OCI-LY3 (cell line): ENCODE data around the gene FBXO11.
"Not testable (repeated sequence)": the region's sequence is repeated elsewhere in the genome, so short reads cannot be mapped to it uniquely, and the experiment has no call there.

ENCODE experiments used
- H2AFZ ChIP-seq: fragments of 200-600, 300-600 bp; shearing (Covaris generic); 2 replicates; pipeline ENCODE4 v1.6.0; 2014; ENCODE audit warnings: antibody characterized with exemption, low read depth, low read length
- H3K27ac ChIP-seq: fragments of 200-600, 300-600 bp; sonication (generic); 2 replicates; pipeline ENCODE4 v1.5.1; 2014; ENCODE audit warnings: mild to moderate bottlenecking, low read length, moderate library complexity, mixed read lengths
- H3K27me3 ChIP-seq: fragments of 200-600, 300-600 bp; sonication (generic); 2 replicates; pipeline ENCODE4 v1.6.1; 2014; ENCODE audit warnings: low read depth, low read length, mixed read lengths
- H3K36me3 ChIP-seq: fragments of 200-600, 300-600 bp; sonication (generic); replicated peaks from 2 replicates; pipeline ENCODE3; 2014; ENCODE audit warnings: low read depth, low read length, mixed read lengths
- H3K4me1 ChIP-seq: fragments of 300-600, 200-600 bp; sonication (generic); 2 replicates; pipeline ENCODE4 v1.6.1; 2014; ENCODE audit warnings: low read length, mixed read lengths
- H3K4me2 ChIP-seq: fragments of 200-600, 300-600 bp; sonication (generic); 2 replicates; pipeline ENCODE4 v1.6.1; 2014; ENCODE audit warnings: low read length, mixed read lengths
- H3K4me3 ChIP-seq: fragments of 300-600, 200-600 bp; sonication (generic); 2 replicates; pipeline ENCODE4 v1.5.1; 2014; ENCODE audit warnings: antibody characterized with exemption, mild to moderate bottlenecking, low read length, moderate library complexity
- H3K79me2 ChIP-seq: fragments of 300-600, 200-600 bp; shearing (Covaris generic); 2 replicates; pipeline ENCODE4 v1.6.1; 2014; ENCODE audit warnings: mild to moderate bottlenecking, low read length, mixed read lengths
- H3K9ac ChIP-seq: fragments of 300-600, 200-600 bp; shearing (Covaris generic); 2 replicates; pipeline ENCODE4 v1.6.0; 2014; ENCODE audit warnings: mild to moderate bottlenecking, low read length, moderate library complexity
- H3K9me3 ChIP-seq: fragments of 200-600, 300-600 bp; shearing (Covaris generic); 2 replicates; pipeline ENCODE4 v1.6.1; 2014; ENCODE audit warnings: low read length, mixed read lengths; ENCODE audit not compliant: insufficient read depth
- H4K20me1 ChIP-seq: fragments of 200-600, 300-600 bp; sonication (generic); 2 replicates; pipeline ENCODE4 v1.6.1; 2016; ENCODE audit warnings: low read length, mixed read lengths; ENCODE audit not compliant: insufficient read depth
- EZH2phosphoT487 ChIP-seq: fragments of 200-600 bp; shearing (Covaris generic); IDR thresholded peaks from 2 replicates; pipeline ENCODE4 v1.6.1; 2018; ENCODE audit warnings: antibody characterized with exemption, mixed run types, low read depth
- TF ChIP-seq, protein P1 (sequence below): fragments of 200-600, 300-600 bp; sonication (generic); IDR thresholded peaks from 2 replicates; pipeline ENCODE4 v1.5.1; 2014; ENCODE audit warnings: antibody characterized with exemption, low read length, low read depth

FBXO11 gene

DNA sequence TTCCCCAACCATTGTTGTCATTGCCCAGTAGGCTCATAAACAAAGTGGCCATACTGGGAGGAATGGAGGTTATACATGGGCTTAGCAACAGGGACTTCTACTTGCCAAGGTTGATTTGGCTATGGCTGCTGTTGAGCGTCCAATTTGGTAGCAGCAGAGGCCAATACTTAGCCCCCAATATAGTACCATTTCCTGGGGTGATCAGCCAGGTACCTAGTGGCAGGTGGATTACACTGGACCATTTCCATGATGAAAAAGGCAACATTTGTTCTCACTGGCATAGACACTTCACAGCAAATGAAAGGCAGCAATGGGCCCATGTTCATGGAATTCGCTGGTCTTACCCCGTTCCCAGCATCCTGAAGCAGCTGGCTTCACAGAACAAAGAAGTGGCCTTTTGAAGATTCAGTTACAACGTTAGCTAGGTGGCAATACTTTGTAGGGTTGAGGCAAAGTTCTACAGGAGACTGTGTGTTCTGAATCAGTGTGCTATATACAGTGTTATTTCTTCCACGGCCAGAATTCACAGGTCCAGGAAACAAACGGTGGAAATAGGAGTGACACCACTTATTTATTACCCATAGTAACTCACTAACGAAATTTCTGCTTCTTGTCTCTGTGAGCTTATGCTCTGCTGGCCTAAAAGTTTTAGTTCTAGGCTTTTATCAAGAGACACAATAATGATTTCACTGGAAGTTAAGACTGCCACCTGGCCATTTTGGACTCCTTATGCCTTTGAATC, 37.5 kb downstream of the FBXO11 start:
- H3K9me3 ChIP-seq: no peaks in the 10 kb centered on the region
- no peaks in the 10 kb centered on the region for H3K4me1 ChIP-seq
- no peak overlapping the region for H3K4me2 ChIP-seq
- TF ChIP-seq EZH2phosphoT487: no peak
- TF ChIP-seq, protein P1, sequence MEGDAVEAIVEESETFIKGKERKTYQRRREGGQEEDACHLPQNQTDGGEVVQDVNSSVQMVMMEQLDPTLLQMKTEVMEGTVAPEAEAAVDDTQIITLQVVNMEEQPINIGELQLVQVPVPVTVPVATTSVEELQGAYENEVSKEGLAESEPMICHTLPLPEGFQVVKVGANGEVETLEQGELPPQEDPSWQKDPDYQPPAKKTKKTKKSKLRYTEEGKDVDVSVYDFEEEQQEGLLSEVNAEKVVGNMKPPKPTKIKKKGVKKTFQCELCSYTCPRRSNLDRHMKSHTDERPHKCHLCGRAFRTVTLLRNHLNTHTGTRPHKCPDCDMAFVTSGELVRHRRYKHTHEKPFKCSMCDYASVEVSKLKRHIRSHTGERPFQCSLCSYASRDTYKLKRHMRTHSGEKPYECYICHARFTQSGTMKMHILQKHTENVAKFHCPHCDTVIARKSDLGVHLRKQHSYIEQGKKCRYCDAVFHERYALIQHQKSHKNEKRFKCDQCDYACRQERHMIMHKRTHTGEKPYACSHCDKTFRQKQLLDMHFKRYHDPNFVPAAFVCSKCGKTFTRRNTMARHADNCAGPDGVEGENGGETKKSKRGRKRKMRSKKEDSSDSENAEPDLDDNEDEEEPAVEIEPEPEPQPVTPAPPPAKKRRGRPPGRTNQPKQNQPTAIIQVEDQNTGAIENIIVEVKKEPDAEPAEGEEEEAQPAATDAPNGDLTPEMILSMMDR: no peak
- no peak overlapping the region for H3K4me3 ChIP-seq
- H3K79me2 ChIP-seq: peaks cover 94% of the 10 kb centered on the region
- no peak overlapping the region for H3K9ac ChIP-seq
- H3K27ac ChIP-seq: no peak overlapping the region
- no peak overlapping the region for H2AFZ ChIP-seq
- H3K27me3 ChIP-seq: no peaks in the 10 kb centered on the region
- peaks cover 12% of the 10 kb centered on the region for H3K36me3 ChIP-seq
- H4K20me1 ChIP-seq: peaks cover 85% of the 10 kb centered on the region

DNA sequence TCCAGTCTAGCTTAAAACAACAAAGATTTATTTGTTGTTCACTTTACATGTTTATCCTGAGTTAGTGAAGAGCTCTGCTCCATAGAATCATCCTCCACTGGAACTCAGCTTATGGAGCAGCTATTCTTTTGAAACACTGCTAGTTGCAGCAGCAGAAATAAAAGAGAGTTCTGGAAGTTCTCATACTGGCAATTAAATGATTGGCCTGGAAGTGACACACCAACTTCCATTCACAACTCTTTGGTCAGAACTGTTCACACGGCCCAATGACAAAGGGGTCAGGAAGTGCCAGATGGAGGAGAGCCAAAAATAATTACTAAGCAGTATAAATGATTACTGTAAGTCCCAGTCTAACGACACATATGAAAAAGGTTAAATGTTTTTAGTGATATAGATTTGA, 39.1 kb downstream of the FBXO11 start:
- no peaks in the 10 kb centered on the region for H3K27me3 ChIP-seq
- no peak overlapping the region for H3K9ac ChIP-seq

DNA sequence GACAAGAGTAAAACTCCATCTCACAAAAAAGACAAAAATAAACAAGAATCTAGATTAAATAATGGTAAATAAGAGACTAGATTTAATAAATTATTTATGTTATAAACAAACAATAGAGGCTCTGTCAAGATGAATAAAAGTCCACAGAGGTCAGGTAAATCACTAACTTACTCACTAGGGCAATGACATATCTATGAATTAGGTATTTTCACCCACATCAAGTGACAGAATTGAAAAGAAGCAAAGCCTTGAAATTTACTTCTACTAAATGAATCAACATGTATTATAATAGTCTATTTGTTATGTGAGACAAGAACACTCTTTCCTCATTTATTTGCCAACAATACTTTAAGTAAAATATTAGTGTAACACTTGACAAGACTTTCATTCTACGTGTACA, 41.7 kb downstream of the FBXO11 start:
- no peak overlapping the region for H3K4me2 ChIP-seq

More for the DNA sequence above, 39.1 kb downstream of the FBXO11 start:
- Histone ChIP-seq H3K36me3 (peaks cover 6% of the 10 kb centered on the region), H3K4me3 (no peak overlapping the region), H4K20me1 (peaks cover 82% of the 10 kb centered on the region), H2AFZ (no peak overlapping the region), H3K4me2 (no peak overlapping the region), H3K79me2 (peaks cover 99% of the 10 kb centered on the region), H3K9me3 (no peaks in the 10 kb centered on the region), H3K4me1 (no peaks in the 10 kb centered on the region), H3K27ac (no peak overlapping the region)
- no peak for TF ChIP-seq EZH2phosphoT487
- TF ChIP-seq, protein P1: no peak

DNA sequence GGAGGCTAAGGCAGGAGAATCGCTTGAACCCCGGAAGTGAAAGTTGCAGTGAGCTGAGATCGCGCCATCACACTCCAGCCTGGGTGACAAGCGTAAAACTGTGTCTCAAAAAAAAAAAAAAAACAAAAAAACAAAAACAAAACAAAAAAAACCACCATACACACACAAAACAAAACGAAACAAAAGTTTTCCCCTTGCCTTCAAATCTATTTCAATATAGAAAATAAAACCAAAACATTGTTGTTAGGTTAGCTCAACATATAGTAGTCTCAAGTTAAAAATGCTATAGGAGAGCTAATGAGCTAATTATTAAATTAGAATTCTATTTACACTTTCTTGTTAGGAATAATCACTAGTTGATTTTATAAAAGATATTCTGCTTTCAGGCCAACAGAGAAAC, 43.3 kb downstream of the FBXO11 start:
- H2AFZ ChIP-seq: no peak overlapping the region
- no peaks in the 10 kb centered on the region for H3K4me1 ChIP-seq
- peaks cover 65% of the 10 kb centered on the region for H4K20me1 ChIP-seq
- peaks cover 81% of the 10 kb centered on the region for H3K79me2 ChIP-seq
- H3K27ac ChIP-seq: no peak overlapping the region
- no peak for TF ChIP-seq EZH2phosphoT487
- TF ChIP-seq, protein P1: no peak
- H3K9me3 ChIP-seq: no peaks in the 10 kb centered on the region
- no peaks in the 10 kb centered on the region for H3K27me3 ChIP-seq
- no peaks in the 10 kb centered on the region for H3K36me3 ChIP-seq
- no peak overlapping the region for H3K4me3 ChIP-seq
- no peak overlapping the region for H3K9ac ChIP-seq
- H3K4me2 ChIP-seq: no peak overlapping the region

More for the DNA sequence above, 41.7 kb downstream of the FBXO11 start:
- Histone ChIP-seq H2AFZ (no peak overlapping the region), H3K9me3 (no peaks in the 10 kb centered on the region), H4K20me1 (peaks cover 75% of the 10 kb centered on the region), H3K27me3 (no peaks in the 10 kb centered on the region), H3K9ac (no peak overlapping the region), H3K79me2 (peaks cover 94% of the 10 kb centered on the region), H3K4me1 (no peaks in the 10 kb centered on the region), H3K4me3 (no peak overlapping the region), H3K27ac (no peak overlapping the region), H3K36me3 (no peaks in the 10 kb centered on the region)
- TF ChIP-seq, protein P1: no peak
- no peak for TF ChIP-seq EZH2phosphoT487

DNA sequence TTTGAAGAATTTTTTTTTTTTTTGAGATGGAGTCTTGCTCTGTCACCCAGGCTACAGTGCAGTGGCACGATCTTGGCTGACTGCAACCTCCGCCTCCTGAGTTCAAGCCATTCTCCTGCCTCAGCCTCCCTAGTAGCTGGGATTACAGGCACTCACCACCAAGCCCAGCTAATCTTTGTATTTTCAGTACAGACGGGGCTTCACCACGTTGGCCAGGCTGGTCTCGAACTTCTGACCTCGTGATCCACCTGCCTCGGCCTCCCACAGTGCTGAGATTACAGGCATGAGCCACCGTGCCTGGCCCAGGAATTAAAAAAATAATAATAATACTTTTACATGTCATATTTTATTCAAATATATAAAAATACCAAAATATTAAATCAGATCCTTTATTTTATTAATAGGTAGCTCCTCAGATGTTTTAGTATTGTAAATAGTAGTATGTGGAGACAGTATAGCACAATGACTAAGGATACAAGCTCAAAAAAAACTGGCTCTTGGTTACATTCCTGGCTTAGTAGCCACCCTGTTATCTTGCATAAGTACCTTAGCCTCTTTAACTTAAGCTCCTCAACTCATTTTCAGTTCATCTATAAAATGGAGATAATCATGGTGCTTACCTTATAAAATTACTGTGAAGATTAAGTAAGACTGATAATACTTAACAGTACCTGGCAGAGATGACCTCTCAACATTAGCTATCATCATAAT, 53.1 kb downstream of the FBXO11 start:
- not testable (repeated sequence) for H3K27ac ChIP-seq, H3K4me3 ChIP-seq, H3K36me3 ChIP-seq, H3K9ac ChIP-seq, H3K9me3 ChIP-seq, H3K27me3 ChIP-seq, H3K4me1 ChIP-seq, H2AFZ ChIP-seq, H3K4me2 ChIP-seq
- peaks cover 80% of the 10 kb centered on the region for H4K20me1 ChIP-seq
- H3K79me2 ChIP-seq: peaks cover 83% of the 10 kb centered on the region
